ACC112 (cell line): Measurements from ENCODE around the gene FAHD2A.
"Not testable (repeated sequence)": the region's sequence is repeated elsewhere in the genome, so short reads cannot be mapped to it uniquely, and the experiment has no call there.

Experiments
- H2AFZ ChIP-seq: fragments of 200-600 bp; sonication (generic); one replicate; pipeline ENCODE4 v1.6.0; 2017; ENCODE audit warnings: antibody characterized with exemption, low read length; ENCODE audit not compliant: unreplicated experiment
- H3K27ac ChIP-seq: fragments of 200-600 bp; sonication (generic); 2 replicates; pipeline ENCODE4 v1.5.1; 2014; ENCODE audit warnings: low read depth, mild to moderate bottlenecking, antibody characterized with exemption, low read length, moderate library complexity
- H3K27me3 ChIP-seq: fragments of 200-600 bp; sonication (generic); 2 replicates; pipeline ENCODE4 v1.6.1; 2014; ENCODE audit warnings: mild to moderate bottlenecking, antibody characterized with exemption, low read length, moderate library complexity, mixed read lengths; ENCODE audit not compliant: insufficient read depth
- H3K36me3 ChIP-seq: fragments of 200-600 bp; sonication (generic); 2 replicates; pipeline ENCODE4 v1.6.1; 2016; ENCODE audit warnings: mild to moderate bottlenecking, antibody characterized with exemption, low read length, moderate library complexity, mixed read lengths; ENCODE audit not compliant: insufficient read depth
- H3K4me1 ChIP-seq: fragments of 200-600 bp; sonication (generic); one replicate; pipeline ENCODE4 v1.6.1; 2016; ENCODE audit warnings: low read length, mixed read lengths; ENCODE audit not compliant: insufficient read depth, unreplicated experiment, control insufficient read depth
- H3K4me3 ChIP-seq: fragments of 200-600 bp; sonication (generic); 2 replicates; pipeline ENCODE4 v1.5.1; 2014; ENCODE audit warnings: mild to moderate bottlenecking, low read depth, low read length
- H3K79me2 ChIP-seq: fragments of 200-600 bp; sonication (generic); one replicate; pipeline ENCODE4 v1.6.0; 2016; ENCODE audit warnings: low read length; ENCODE audit not compliant: control insufficient read depth, unreplicated experiment, insufficient read depth

The FAHD2A gene

DNA sequence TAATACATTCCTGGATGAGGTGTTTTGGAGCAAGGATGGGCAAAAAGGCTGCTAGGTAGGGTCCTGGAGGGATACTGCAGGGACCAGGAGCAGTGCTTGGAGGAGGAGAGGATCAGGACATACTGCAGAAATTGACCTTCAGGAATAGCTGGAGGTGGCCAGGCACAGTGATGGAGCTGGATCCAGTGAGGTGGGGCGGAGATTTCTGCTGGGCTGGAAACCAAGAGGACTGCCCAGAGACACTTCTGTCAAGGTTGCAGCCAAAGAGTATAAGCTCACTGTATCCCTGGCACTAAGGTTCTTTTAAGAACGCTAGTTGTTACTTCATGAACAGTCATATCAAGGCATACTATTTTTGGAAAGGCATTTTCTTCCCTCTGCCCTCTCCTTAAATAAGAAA, 42.8 kb downstream of the FAHD2A start:
- H3K27ac ChIP-seq, H2AFZ ChIP-seq, H3K4me1 ChIP-seq, H3K4me3 ChIP-seq, H3K27me3 ChIP-seq, H3K79me2 ChIP-seq, H3K36me3 ChIP-seq: not testable (repeated sequence)

DNA sequence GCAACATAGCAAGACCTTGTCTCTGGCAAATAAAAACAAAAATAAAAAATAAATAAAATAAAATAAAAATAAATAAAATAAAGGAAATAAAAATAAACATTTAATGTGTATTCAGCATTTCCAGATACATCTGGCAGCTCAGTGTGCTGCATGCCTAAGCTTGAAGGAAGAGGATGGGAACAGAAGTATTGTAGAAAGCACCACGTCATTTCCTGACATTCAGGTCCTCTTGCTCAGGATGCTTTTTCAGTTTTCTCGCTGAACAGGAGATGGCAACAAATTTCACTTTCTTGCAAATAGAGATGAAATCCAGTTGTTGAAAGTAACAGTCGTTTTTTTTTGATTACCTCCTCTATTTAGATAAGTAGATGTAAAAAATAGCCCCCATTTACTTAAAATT, 60.8 kb downstream of the FAHD2A start:
- H3K4me1 ChIP-seq, H3K4me3 ChIP-seq, H3K27ac ChIP-seq, H3K79me2 ChIP-seq, H2AFZ ChIP-seq, H3K27me3 ChIP-seq, H3K36me3 ChIP-seq: not testable (repeated sequence)
